Vagina (tissue), 2 donors: Measurements from ENCODE around the gene ZMYND11. TPM values are rescaled to one million over a fixed set of nuclear protein-coding genes. Genes with fewer than 3 reads are reported as not detected.

Experiments used
- DNase-seq, 2 donors: peaks; one replicate each; pipeline ENCODE4 v3.0.0-alpha.2; 2017; ENCODE audit errors: extremely low spot score in 2 of 2
- H3K27ac ChIP-seq: fragments of 200-600 bp; sonication (generic); one replicate; pipeline ENCODE4 v1.5.1; 2019
- H3K27me3 ChIP-seq: fragments of 200-600 bp; sonication (generic); one replicate; pipeline ENCODE4 v1.5.1; 2019
- H3K36me3 ChIP-seq, 2 donors: fragments of 200-600 bp; sonication (generic); one replicate each; pipeline ENCODE4 v1.5.1; 2017 to 2019
- H3K4me1 ChIP-seq: fragments of 200-600 bp; sonication (generic); one replicate; pipeline ENCODE4 v1.5.1; 2019
- H3K4me3 ChIP-seq, 2 donors: fragments of 200-600 bp; sonication (generic); 1 replicate in 1 of 2; 2 replicates in 1 of 2; pipeline ENCODE4 v1.5.1; 2016 to 2019
- H3K9me3 ChIP-seq: fragments of 200-600 bp; sonication (generic); one replicate; pipeline ENCODE4 v1.5.1; 2019
- POLR2A ChIP-seq, 2 donors: fragments of 450-650 bp; IDR thresholded peaks; one replicate each; pipeline ENCODE4 v1.6.1; 2017; ENCODE audit warnings: antibody characterized with exemption in 2 of 2, mild to moderate bottlenecking in 2 of 2, moderate library complexity in 2 of 2
- POLR2AphosphoS5 ChIP-seq, 2 donors: sonication (generic); formaldehyde crosslinking; IDR thresholded peaks; one replicate each; pipeline ENCODE4 v1.9.0; 2017; ENCODE audit warnings: antibody characterized with exemption in 2 of 2, mild to moderate bottlenecking in 2 of 2, low read depth in 1 of 2; ENCODE audit not compliant: insufficient read depth in 1 of 2
- intact Hi-C: fragments of 100-400 bp; cut with DNase I; formaldehyde crosslinking; loops from one replicate; pipeline ENCODE4 v1.15.1; 2023
- total RNA-seq: library from RNA; depleted of rRNA; stranded (reverse); fragments of >200 nt; gene quantifications from one replicate; pipeline ENCODE4 v1.2.3, GENCODE V29; 2016
- TF ChIP-seq, protein P1 (sequence below), 3 experiments: fragments of 450-650 bp in 2 of 3; fragments of 200-600 bp in 1 of 3; sonication (generic) in 1 of 3; IDR thresholded peaks; one replicate each; pipeline ENCODE4 v1.5.1; 2017 to 2019; ENCODE audit warnings: antibody characterized with exemption in 3 of 3, mild to moderate bottlenecking in 2 of 3, moderate library complexity in 2 of 3

The ZMYND11 gene
- total RNA-seq, 1 donor from 2014 or later: 46.4 TPM

DNA sequence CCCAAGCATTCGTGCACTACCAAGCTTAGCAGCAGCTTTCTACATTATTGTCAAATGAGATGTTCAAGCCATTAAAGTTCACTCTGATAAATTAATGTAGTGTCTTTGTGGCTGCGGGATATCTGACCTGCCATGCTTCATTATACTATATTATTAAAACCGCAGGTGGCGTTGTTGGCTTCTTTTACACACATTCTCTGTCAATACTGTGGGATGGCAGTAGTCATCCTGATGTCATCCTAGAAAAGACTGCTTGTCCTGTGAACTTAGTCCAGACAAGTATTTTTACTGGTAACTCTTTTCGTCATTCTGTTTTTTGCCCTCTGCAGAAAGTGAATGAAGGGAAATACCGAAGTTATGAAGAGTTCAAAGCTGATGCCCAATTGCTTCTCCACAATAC is 103.9 kb downstream of the ZMYND11 start:
- Histone ChIP-seq H3K4me3 (no peak overlapping the region), H3K27me3 (no peaks in the 10 kb centered on the region), H3K36me3 (peaks cover 0 to 43% of the 10 kb centered on the region in 2 donors), H3K9me3 (no peaks in the 10 kb centered on the region), H3K4me1 (no peaks in the 10 kb centered on the region), H3K27ac (no peak overlapping the region)
- intact Hi-C loops: no loop called here
- TF ChIP-seq POLR2AphosphoS5 (IDR thresholded peaks at IDR 0.05; ENCODE audit: insufficient read depth in 1 of 2, low read depth in 1 of 2) (no peak), POLR2A (IDR thresholded peaks at IDR 0.05) (no peak)
- TF ChIP-seq, protein P1, sequence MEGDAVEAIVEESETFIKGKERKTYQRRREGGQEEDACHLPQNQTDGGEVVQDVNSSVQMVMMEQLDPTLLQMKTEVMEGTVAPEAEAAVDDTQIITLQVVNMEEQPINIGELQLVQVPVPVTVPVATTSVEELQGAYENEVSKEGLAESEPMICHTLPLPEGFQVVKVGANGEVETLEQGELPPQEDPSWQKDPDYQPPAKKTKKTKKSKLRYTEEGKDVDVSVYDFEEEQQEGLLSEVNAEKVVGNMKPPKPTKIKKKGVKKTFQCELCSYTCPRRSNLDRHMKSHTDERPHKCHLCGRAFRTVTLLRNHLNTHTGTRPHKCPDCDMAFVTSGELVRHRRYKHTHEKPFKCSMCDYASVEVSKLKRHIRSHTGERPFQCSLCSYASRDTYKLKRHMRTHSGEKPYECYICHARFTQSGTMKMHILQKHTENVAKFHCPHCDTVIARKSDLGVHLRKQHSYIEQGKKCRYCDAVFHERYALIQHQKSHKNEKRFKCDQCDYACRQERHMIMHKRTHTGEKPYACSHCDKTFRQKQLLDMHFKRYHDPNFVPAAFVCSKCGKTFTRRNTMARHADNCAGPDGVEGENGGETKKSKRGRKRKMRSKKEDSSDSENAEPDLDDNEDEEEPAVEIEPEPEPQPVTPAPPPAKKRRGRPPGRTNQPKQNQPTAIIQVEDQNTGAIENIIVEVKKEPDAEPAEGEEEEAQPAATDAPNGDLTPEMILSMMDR (IDR thresholded peaks at IDR 0.05): no peak
- no peak for DNase-seq

DNA sequence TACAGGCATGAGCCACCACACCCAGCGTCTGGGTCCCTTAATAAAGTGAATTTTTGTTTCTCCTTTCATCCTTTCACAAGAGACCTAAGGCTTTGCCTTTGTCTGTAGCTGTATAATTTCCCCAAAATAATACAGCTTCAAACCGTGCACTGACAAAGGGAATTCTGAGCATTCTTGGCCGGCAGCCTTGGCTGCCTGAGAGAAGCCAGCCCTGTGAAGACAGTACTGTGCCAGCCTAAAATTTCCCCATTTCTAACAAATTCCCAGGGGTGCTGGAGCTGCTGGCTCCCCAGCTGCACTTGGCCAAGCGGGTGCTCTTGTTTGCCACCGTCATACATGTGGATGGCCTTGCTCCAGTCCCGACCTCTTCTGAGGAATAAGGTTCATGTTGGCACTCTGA is 106.2 kb downstream of the ZMYND11 start:
- Histone ChIP-seq H3K27ac (no peak overlapping the region), H3K36me3 (peaks cover 0 to 52% of the 10 kb centered on the region in 2 donors), H3K4me3 (no peak overlapping the region), H3K4me1 (no peaks in the 10 kb centered on the region), H3K27me3 (no peaks in the 10 kb centered on the region), H3K9me3 (no peaks in the 10 kb centered on the region)
- no peak for TF ChIP-seq POLR2AphosphoS5 (IDR thresholded peaks at IDR 0.05; ENCODE audit: insufficient read depth in 1 of 2, low read depth in 1 of 2)
- intact Hi-C loops: no loop called here
- no peak for DNase-seq

DNA sequence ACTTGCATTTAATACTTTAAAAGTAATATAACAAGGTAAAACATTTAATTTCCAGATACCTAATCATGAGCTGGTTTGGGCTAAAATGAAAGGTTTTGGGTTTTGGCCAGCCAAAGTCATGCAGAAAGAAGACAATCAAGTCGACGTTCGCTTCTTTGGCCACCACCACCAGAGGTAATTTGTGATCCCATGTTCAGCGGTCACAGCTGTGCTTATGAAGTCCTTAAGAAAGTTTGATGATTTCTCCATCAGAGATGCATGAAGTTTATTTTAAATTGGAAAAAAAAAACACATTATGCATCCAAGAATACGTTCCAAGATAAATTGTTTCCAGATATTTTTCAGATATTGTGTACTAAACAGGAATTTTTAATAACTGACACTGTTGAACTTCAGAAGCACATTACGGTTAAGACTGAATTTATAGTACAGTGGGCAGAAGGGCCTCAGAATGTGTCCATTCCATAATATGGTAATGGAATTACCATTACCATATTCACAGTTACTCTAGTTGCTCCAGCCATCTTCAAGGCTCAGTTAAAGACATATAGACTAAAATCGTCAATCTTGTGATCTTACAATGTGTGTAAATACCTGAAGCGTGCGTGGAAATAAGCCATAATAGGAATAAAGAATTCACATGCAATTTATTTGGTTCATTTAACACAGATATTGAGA is 106.8 kb downstream of the ZMYND11 start:
- peaks cover 0 to 59% of the 10 kb centered on the region in 2 donors for H3K36me3 ChIP-seq
- H3K9me3 ChIP-seq: no peaks in the 10 kb centered on the region
- no peak for DNase-seq
- H3K27ac ChIP-seq: no peak overlapping the region
- H3K4me3 ChIP-seq: no peak overlapping the region
- no peaks in the 10 kb centered on the region for H3K27me3 ChIP-seq
- H3K4me1 ChIP-seq: no peaks in the 10 kb centered on the region
- no peak for TF ChIP-seq POLR2AphosphoS5 (IDR thresholded peaks at IDR 0.05; ENCODE audit: insufficient read depth in 1 of 2, low read depth in 1 of 2)
- no peak for TF ChIP-seq POLR2A (IDR thresholded peaks at IDR 0.05)
- TF ChIP-seq, protein P1 (IDR thresholded peaks at IDR 0.05): no peak
- intact Hi-C loops: no loop called here

DNA sequence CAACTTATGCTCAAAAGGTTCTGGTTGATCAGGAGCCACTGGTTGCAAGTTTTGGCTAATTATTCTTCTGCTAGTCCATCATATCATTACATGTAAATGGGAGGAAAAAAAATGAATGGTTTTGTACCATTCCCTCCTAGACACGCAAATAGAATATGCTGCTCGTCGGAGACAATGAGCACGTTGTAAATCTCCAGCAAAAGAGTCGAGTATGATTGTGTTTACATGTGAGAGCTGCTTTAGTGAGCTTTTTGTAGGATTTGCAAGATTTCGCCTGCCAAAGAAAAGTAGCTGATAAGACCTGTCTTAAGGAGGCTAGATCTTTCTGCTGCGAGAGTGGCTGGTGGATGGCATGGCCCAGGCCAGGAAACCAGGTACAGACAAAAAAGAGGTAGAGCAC is 109.0 kb downstream of the ZMYND11 start:
- no peak for DNase-seq
- TF ChIP-seq, protein P1 (IDR thresholded peaks at IDR 0.05): no peak
- TF ChIP-seq POLR2AphosphoS5 (IDR thresholded peaks at IDR 0.05; ENCODE audit: insufficient read depth in 1 of 2, low read depth in 1 of 2) (no peak), POLR2A (IDR thresholded peaks at IDR 0.05) (no peak)
- H3K4me1 ChIP-seq: no peaks in the 10 kb centered on the region
- peaks cover 0 to 72% of the 10 kb centered on the region in 2 donors for H3K36me3 ChIP-seq
- no peak overlapping the region for H3K27ac ChIP-seq
- intact Hi-C loops: no loop called here
- no peaks in the 10 kb centered on the region for H3K9me3 ChIP-seq
- H3K27me3 ChIP-seq: no peaks in the 10 kb centered on the region
- no peak overlapping the region for H3K4me3 ChIP-seq

DNA sequence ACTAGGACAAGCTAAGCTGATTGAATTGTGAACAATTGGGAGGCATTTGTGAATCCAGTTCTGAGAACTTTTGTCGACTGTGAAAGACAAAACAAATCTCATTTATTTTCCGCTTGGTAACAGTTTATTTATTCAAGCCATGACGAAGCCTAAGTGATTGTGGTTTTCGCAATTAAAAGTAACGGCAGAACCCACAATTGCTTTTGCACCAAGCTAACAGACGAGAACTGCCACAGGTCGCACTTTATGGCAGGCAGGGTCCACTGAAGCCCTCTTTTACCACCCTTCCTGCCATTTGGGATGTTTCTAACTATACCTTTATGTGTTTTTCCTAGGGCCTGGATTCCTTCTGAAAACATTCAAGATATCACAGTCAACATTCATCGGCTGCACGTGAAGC is 111.2 kb downstream of the ZMYND11 start:
- TF ChIP-seq POLR2A (IDR thresholded peaks at IDR 0.05) (no peak), POLR2AphosphoS5 (IDR thresholded peaks at IDR 0.05; ENCODE audit: insufficient read depth in 1 of 2, low read depth in 1 of 2) (no peak)
- TF ChIP-seq, protein P1 (IDR thresholded peaks at IDR 0.05): no peak
- no peaks in the 10 kb centered on the region for H3K27me3 ChIP-seq
- H3K4me1 ChIP-seq: no peaks in the 10 kb centered on the region
- peaks cover 0 to 56% of the 10 kb centered on the region in 2 donors for H3K36me3 ChIP-seq
- no peak overlapping the region for H3K27ac ChIP-seq
- no peak for DNase-seq
- intact Hi-C loops: no loop called here
- no peaks in the 10 kb centered on the region for H3K9me3 ChIP-seq
- H3K4me3 ChIP-seq: no peak overlapping the region
